ENCODE data around the gene APEX1.
A peak's percentile ranks its signal among the peaks of the same experiment; 100 is the strongest.

GRCh38 chr14:20469242-20469889, 14.3 kb downstream of the APEX1 start, which contains the start of gene PNP:
- TF ChIP-seq GATA2 (IDR thresholded peaks at IDR 0.05; ENCODE audit: low read depth, low read length) (peak; percentile 32; the same call in 1 of the 2 replicates), GATA3 (IDR thresholded peaks at IDR 0.05; ENCODE audit: low read depth, low read length) (no peak)

Measured in SH-SY5Y (cell line).